A673 (cell line): ENCODE data around the gene AGMO.

Source experiments
- EZH2 ChIP-seq: fragments of 200-600 bp; sonication (generic); IDR thresholded peaks from 2 replicates; pipeline ENCODE4 v1.6.1; 2017; ENCODE audit warnings: borderline replicate concordance, low read depth, mild to moderate bottlenecking, mixed read lengths, antibody characterized with exemption, low read length; ENCODE audit not compliant: poor library complexity, severe bottlenecking
- TF ChIP-seq, protein P1 (sequence below): fragments of 300-800, 200-600 bp; sonication (generic); conservative IDR thresholded peaks from 2 replicates; pipeline ENCODE4 v1.5.1; 2017; ENCODE audit warnings: low read depth, mild to moderate bottlenecking, antibody characterized with exemption, low read length, moderate library complexity, mixed read lengths

DNA sequence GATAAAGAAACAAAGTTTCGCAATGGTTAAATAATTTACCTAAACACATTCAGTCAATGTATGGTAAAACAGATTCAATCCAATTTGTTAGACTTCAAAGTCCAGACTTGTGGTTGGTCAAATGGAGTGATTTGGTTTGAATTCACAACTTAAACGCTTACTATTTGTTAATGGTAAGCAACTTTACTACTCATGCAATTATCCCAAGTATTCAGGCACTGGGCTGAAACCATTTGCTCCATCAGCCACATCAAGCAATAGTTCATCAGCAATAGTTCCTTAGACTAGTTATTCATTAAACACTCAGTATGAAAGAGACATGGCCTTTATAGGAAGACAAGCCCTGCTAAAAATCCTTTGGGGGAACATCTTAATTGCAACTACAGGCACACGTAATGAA, 253.0 kb downstream of the AGMO start:
- no peak for TF ChIP-seq EZH2
- TF ChIP-seq, protein P1, sequence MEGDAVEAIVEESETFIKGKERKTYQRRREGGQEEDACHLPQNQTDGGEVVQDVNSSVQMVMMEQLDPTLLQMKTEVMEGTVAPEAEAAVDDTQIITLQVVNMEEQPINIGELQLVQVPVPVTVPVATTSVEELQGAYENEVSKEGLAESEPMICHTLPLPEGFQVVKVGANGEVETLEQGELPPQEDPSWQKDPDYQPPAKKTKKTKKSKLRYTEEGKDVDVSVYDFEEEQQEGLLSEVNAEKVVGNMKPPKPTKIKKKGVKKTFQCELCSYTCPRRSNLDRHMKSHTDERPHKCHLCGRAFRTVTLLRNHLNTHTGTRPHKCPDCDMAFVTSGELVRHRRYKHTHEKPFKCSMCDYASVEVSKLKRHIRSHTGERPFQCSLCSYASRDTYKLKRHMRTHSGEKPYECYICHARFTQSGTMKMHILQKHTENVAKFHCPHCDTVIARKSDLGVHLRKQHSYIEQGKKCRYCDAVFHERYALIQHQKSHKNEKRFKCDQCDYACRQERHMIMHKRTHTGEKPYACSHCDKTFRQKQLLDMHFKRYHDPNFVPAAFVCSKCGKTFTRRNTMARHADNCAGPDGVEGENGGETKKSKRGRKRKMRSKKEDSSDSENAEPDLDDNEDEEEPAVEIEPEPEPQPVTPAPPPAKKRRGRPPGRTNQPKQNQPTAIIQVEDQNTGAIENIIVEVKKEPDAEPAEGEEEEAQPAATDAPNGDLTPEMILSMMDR: no peak
